Upper lobe of left lung (tissue), 4 donors: Measurements from ENCODE around the gene XPR1.

Experiments used
- CTCF ChIP-seq, 6 experiments: fragments of 450-650 bp in 4 of 6; fragments of 200-600 bp in 2 of 6; sonication (generic) in 2 of 6; IDR thresholded peaks; one replicate each; pipeline ENCODE4 v1.5.1; 2016 to 2019; ENCODE audit warnings: antibody characterized with exemption in 6 of 6
- POLR2A ChIP-seq, 4 donors: fragments of 450-650 bp; IDR thresholded peaks; one replicate each; pipeline ENCODE4 v1.5.1; 2016 to 2017; ENCODE audit warnings: antibody characterized with exemption in 4 of 4, mild to moderate bottlenecking in 2 of 4

- TF ChIP-seq CTCF (IDR thresholded peaks at IDR 0.05) (no peak), POLR2A (IDR thresholded peaks at IDR 0.05) (no peak)
These were observed 21.9 kb upstream of the XPR1 start for GRCh38 chr1:180609643-180610555.
